D721Med (cell line): ENCODE results near the gene PROSER1.
"Not testable (repeated sequence)": the region's sequence is repeated elsewhere in the genome, so short reads cannot be mapped to it uniquely, and the experiment has no call there.

Experiments used
- DNase-seq: peaks from one replicate; pipeline ENCODE4 v3.0.0; 2011; ENCODE audit warnings: low spot score; ENCODE audit not compliant: insufficient read length
- FAIRE-seq: peaks from 2 replicates; lab custom pipeline; 2011; peaks lifted over from hg19 to GRCh38; lab: Jason Lieb, UNC
- CTCF ChIP-seq: IDR thresholded peaks from 2 replicates; pipeline ENCODE4 v1.5.1; 2012; ENCODE audit warnings: mild to moderate bottlenecking, control low read depth; ENCODE audit not compliant: insufficient read depth; ENCODE audit errors: missing control alignments

Gene PROSER1

GRCh38 chr13:39037880-39038568 lies at the start of gene PROSER1, which contains the start of gene NHLRC3:
PROSER1 (minus strand) TSS chr13:39038089; CDS start chr13:39037242, 847 bp downstream.
NHLRC3 (plus strand) TSS chr13:39038456; CDS start chr13:39038640, 184 bp downstream.
- TF ChIP-seq CTCF: no peak
- FAIRE-seq (peak; percentile 41), DNase-seq (no peak)

GRCh38 chr13:39086251-39086945 lies 48.5 kb upstream of the PROSER1 start:
- not testable (repeated sequence) for DNase-seq, FAIRE-seq

GRCh38 chr13:39073983-39074382 lies 36.1 kb upstream of the PROSER1 start:
- DNase-seq (no peak), FAIRE-seq (no peak)
- no peak for TF ChIP-seq CTCF

- TF ChIP-seq CTCF: no peak
- no peak for DNase-seq
These were observed 35.0 kb upstream of the PROSER1 start for GRCh38 chr13:39072842-39073241.

GRCh38 chr13:39062004-39062403 lies 24.1 kb upstream of the PROSER1 start:
- no peak for DNase-seq
- no peak for TF ChIP-seq CTCF
- FAIRE-seq: no peak

More at GRCh38 chr13:39072842-39073241, 35.0 kb upstream of the PROSER1 start:
- FAIRE-seq: no peak

- TF ChIP-seq CTCF: no peak
- peak; percentile 11 for FAIRE-seq
These were observed 20.2 kb upstream of the PROSER1 start for GRCh38 chr13:39058040-39058439.

GRCh38 chr13:39056018-39056417 lies 18.1 kb upstream of the PROSER1 start:
- no peak for TF ChIP-seq CTCF
- peak; percentile 35 for FAIRE-seq
- no peak for DNase-seq

More at GRCh38 chr13:39058040-39058439, 20.2 kb upstream of the PROSER1 start:
- no peak for DNase-seq
